Epithelial cell of umbilical artery (primary cell): ENCODE results near the gene USP32. TPM values are rescaled to one million over a fixed set of nuclear protein-coding genes. Genes with fewer than 3 reads are reported as not detected.

Source experiments
- total RNA-seq: library from RNA; depleted of rRNA; stranded (reverse); fragments of >200 nt; gene quantifications from 2 replicates; pipeline ENCODE4 v1.2.3, GENCODE V29; 2014

Gene USP32
- total RNA-seq = 32.8 and 41.8 TPM in 2 replicates

DNA sequence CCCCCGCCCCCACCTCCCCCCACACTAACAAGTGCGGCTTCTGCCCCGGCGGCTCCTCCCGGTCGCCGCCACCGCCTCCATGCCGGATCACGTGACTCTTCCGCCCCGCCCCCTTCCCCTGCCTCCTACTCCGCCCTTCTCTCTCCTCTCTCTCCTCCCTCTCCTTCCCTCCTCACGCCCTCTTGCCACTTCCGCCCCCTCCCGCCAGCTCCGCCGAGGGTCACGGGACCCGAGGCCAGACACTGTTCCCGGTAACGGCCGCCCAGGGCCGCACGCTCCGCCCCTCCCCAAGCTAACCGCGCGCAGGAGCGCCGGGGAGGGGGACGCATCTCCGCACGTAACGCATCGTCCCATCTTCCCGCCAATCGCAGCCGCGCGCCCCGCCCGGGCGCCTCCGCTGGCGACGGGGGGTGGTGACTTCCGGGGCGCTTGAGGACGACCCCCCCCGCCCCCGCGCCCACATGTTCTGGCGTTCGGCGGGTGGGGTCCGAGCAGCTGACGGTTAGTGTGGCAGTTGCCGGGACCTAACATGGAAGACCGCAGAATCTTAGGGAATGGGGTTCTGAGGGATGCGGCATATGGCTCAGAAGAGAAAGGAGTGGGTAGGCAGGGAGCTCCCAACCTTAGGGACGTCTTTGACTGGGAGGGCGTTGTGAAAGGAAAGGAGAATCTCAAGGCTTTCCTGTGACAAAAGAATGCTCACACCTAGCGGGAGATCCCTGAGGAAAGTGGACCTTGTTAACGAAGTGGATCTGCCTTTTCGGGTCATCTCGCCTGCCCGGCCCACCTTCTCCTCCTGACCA is at the start of gene USP32:
Gene USP32 (minus strand): TSS at position 92 of the 803 bp plus-strand sequence. CDS start 194 bp downstream, outside the sequence.

DNA sequence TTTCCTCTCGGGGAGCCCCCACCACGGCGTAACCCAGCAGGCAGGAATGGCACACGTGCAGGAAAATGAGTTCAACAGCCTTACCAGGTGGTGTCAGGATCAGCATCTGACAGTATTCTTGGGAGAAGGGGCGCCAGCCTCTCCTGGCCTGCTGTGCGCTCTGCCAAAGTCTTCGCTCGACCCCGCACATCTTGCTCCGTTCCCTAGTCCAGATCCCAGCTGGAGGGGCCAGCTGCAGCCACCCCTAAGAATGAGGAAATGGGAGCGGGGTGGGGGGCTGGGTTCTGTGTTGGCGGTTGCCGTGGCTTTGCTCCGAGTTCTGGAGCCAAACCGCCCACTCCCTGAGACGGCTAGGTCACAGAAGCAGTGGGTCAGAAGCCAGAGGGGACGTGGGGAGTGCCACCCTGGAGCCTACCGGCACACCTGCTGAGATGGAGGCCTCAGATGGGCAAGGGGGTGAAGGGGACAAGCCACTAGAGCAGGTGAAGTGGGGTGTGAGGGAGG is 30.3 kb upstream of the USP32 start, which contains the start of gene CHCT1:
Gene CHCT1 (plus strand): TSS at position 328 of the 504 bp plus-strand sequence. CDS start 104 bp downstream, at position 432.

GRCh38 chr17:60149691-60150582 is 242.0 kb downstream of the USP32 start, which contains the start of gene CA4:
Gene CA4 (plus strand): TSS chr17:60149973. CDS start chr17:60150035, 62 bp downstream.

Other genes starting within 250 kb of the USP32 start
- gene CA4, start 242.2 kb downstream of the USP32 start, total RNA-seq = not detected in 2 replicates
- not detected in 2 replicates for gene CHCT1, start 30.4 kb upstream of the USP32 start, total RNA-seq
- gene APPBP2, start 134.1 kb upstream of the USP32 start, total RNA-seq = 28.6 and 53.0 TPM in 2 replicates
- 14.3 and 22.6 TPM in 2 replicates for gene PPM1D, start 208.1 kb upstream of the USP32 start, total RNA-seq